GM10248 (cell line): ENCODE data around the gene AADAT.
"Not testable (repeated sequence)": the region's sequence is repeated elsewhere in the genome, so short reads cannot be mapped to it uniquely, and the experiment has no call there.

Source experiments
- CTCF ChIA-PET: fragments of 300-600 bp; sonication (Branson Sonifier 250); formaldehyde crosslinking; extraction: SDS; loops from one replicate; lab custom pipeline; 2021; ENCODE audit warnings: antibody characterized with exemption; lab: Yijun Ruan, JAX
- POLR2A ChIA-PET: fragments of 350-650 bp; sonication (Branson Sonifier 250); formaldehyde crosslinking; extraction: SDS; loops from one replicate; lab custom pipeline; 2020; ENCODE audit warnings: antibody characterized with exemption; lab: Yijun Ruan, JAX
- DNase-seq: peaks from one replicate; pipeline ENCODE4 v3.0.0; 2012; ENCODE audit errors: extremely low spot score
- TF ChIP-seq, protein P1 (sequence below): IDR thresholded peaks from 2 replicates; pipeline ENCODE4 v1.5.1; 2012; ENCODE audit warnings: mild to moderate bottlenecking, low read depth; ENCODE audit errors: extremely low read depth, missing control alignments, control extremely low read depth

AADAT gene

DNA sequence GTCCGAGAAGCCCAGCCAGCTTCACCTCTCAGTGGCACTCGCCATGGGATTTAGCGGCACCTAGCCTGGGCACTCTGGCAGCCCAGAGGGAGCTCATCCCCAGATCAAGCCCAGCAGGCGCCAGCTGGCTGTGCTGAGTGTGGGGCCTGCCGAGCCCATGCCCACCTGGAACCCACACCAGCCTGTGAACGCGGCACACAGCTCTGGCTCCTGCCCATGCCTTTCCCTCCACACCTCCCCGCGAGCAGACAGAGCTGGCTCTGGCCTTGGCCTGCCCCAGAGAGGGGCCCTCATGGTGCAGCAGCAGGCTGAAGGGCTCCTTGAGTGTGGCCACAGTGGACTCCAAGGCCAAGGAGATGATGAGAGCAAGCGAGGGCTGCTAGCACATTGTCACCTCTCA is 38.0 kb upstream of the AADAT start:
- ChIA-PET POLR2A (no interaction called here), CTCF (interaction anchor here (1.1 to 2.6 kb wide), 2 partner anchors 9 to 131 kb away, joined by 3 to 11 read pairs; no protein-coding TSS in a partner anchor)
- TF ChIP-seq, protein P1, sequence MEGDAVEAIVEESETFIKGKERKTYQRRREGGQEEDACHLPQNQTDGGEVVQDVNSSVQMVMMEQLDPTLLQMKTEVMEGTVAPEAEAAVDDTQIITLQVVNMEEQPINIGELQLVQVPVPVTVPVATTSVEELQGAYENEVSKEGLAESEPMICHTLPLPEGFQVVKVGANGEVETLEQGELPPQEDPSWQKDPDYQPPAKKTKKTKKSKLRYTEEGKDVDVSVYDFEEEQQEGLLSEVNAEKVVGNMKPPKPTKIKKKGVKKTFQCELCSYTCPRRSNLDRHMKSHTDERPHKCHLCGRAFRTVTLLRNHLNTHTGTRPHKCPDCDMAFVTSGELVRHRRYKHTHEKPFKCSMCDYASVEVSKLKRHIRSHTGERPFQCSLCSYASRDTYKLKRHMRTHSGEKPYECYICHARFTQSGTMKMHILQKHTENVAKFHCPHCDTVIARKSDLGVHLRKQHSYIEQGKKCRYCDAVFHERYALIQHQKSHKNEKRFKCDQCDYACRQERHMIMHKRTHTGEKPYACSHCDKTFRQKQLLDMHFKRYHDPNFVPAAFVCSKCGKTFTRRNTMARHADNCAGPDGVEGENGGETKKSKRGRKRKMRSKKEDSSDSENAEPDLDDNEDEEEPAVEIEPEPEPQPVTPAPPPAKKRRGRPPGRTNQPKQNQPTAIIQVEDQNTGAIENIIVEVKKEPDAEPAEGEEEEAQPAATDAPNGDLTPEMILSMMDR: no peak
- no peak for DNase-seq

DNA sequence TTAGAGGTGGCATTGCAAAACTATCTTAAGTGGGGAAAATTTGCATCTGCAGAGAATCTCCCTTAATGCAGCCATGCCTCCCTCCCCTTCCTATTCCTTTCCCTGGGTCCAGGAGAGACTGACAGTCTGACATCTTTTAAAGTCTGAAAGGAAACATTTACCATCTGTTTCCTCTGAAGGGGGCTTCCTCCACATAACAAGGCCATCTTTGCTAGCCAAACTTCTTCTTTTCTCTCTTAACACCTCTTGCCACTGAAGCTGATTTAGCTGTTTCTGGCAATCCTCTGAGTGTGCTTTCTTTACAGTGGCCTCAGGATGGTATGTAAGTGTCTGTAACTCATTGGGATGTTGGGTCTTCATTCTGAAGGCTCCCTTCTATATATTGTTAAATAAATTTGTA is 34.6 kb upstream of the AADAT start:
- CTCF ChIA-PET: no interaction called here
- DNase-seq: no peak
- POLR2A ChIA-PET: no interaction called here
- TF ChIP-seq, protein P1: no peak

DNA sequence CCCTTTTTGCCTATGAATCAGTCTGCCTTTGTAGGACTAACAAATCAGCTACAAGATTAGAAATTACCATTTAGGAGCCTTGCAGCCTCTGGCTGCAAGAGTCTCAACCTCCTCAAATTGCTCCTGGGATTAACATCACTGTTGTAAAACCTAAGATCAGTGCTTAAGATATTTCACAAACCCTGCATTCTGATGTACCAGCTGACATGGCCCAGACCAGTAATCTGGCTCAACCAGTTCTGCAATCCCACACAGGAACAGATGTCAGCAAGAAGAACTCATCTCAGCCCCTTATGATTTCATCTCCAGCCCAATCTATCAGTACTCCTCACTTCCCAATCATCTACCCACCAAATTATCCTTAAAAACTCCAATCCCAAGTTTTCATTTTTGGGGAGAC is 32.5 kb upstream of the AADAT start:
- TF ChIP-seq, protein P1: no peak
- ChIA-PET CTCF (no interaction called here), POLR2A (no interaction called here)
- DNase-seq: no peak

DNA sequence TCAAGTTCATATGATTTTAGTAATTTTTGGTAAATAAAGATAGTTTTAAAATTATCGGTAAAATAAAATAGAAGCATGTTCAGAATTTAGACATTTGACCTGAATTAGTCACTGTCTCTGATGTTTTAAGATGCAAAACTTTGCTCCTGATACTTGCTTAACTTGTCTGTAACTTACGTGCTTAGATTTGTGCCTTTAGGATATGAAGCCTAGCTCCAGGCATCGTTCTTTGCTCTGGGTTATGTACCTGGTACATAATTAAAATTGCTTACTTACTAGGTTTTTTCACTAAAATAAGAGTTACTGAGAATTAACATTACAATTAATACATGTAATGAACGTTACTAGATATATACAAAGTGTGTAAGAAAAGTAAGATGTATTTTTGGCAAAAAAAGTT is 24.9 kb upstream of the AADAT start:
- TF ChIP-seq, protein P1: no peak
- ChIA-PET POLR2A (no interaction called here), CTCF (no interaction called here)
- DNase-seq: no peak

DNA sequence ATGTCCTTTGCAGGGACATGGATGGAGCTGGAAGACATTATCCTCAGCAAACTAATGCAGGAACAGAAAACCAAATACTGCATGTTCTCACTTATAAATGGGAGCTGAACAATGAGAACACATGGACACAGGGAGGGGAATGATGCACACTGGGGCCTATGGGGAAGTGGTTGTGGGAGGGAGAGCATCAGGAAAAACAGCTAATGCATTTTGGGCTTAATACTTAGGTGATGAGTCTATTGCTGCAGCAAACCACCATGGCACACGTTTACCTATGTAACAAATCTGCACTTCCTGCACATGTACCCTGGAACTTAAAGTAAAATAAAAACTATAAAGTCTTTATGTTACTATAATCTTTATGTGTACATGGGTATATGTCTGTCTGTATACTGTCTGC is 24.4 kb upstream of the AADAT start:
- CTCF ChIA-PET, DNase-seq, POLR2A ChIA-PET: not testable (repeated sequence)

DNA sequence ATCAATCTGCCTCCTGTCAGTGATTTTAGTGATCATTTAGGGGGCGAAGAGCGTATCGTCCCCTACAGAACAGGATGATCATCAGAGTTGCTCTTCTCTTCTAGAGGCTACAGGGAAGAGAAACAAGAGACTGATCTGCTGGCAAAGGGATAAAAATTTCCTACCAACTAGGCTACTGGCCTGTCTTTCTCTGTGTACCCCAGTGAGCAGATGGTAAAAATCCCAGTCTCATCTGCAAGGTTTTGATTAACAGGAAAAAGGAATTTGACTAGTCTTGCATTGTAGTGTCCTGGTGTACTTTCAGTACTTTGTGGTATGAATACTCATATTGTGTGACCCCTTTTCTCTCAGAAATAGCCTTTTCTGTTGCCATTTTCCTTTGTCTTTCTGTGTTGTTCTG is 21.8 kb upstream of the AADAT start:
- POLR2A ChIA-PET: no interaction called here
- TF ChIP-seq, protein P1: no peak
- no peak for DNase-seq
- CTCF ChIA-PET: no interaction called here

DNA sequence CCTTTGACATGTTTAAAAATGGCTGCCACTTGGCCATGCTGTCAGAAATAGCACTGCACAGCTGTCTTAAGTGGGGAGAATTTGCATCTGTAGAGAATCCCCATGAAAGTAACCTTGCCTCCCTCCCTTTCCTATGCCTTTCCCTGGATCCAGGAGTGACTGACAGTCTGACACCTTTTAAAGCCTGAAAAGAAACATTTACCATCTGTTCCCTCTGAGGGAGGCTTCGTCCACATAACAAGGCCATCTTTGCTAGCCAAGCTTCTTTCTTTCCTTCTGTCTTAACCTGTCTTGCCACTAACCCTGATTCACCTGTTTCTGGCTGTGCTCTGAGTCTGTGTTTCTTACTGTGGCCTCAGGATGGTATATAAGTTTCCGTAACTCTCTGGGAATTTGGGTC is 21.3 kb upstream of the AADAT start:
- TF ChIP-seq, protein P1: no peak
- POLR2A ChIA-PET: no interaction called here
- no peak for DNase-seq
- CTCF ChIA-PET: no interaction called here

- no peak for DNase-seq
- TF ChIP-seq, protein P1: no peak
- ChIA-PET CTCF (no interaction called here), POLR2A (no interaction called here)
Measured at GRCh38 chr4:170110285-170110672, 20.5 kb upstream of the AADAT start.
